Endothelial cell of umbilical vein (primary cell): ENCODE data around the gene RIOK2.

Source experiments
- CTCF ChIP-seq, 2 donors: IDR thresholded peaks; 1 replicate in 1 of 2; 2 replicates in 1 of 2; pipeline ENCODE4 v1.5.1; 2011; ENCODE audit warnings: low read length in 2 of 2, mild to moderate bottlenecking in 2 of 2, moderate library complexity in 2 of 2, control low read depth in 1 of 2, inconsistent platforms in 1 of 2, low read depth in 1 of 2; ENCODE audit not compliant: insufficient read depth in 1 of 2; ENCODE audit errors: extremely low read depth in 1 of 2
- FOS ChIP-seq: IDR thresholded peaks from 2 replicates; pipeline ENCODE4 v1.6.1; 2011; ENCODE audit warnings: mild to moderate bottlenecking, low read length, moderate library complexity, borderline replicate concordance; ENCODE audit not compliant: insufficient read depth
- MYC ChIP-seq: IDR thresholded peaks from one replicate; pipeline ENCODE4 v1.6.1; 2011; ENCODE audit warnings: mild to moderate bottlenecking, low read depth, low read length
- POLR2A ChIP-seq: IDR thresholded peaks from 2 replicates; pipeline ENCODE4 v1.6.1; 2012; ENCODE audit warnings: low read depth, mild to moderate bottlenecking, control low read depth, low read length
- TF ChIP-seq, protein P1 (sequence below): IDR thresholded peaks from 2 replicates; pipeline ENCODE4 v1.6.1; 2011; ENCODE audit not compliant: insufficient read depth, insufficient read length

GRCh38 chr5:97209343-97209742, 26.3 kb upstream of the RIOK2 start:
- TF ChIP-seq CTCF (IDR thresholded peaks at IDR 0.05; ENCODE audit: extremely low read depth in 1 of 2, insufficient read depth in 1 of 2, low read depth in 1 of 2, low read length in 2 of 2) (no peak), POLR2A (no peak), FOS (no peak), MYC (no peak)
- TF ChIP-seq, protein P1, sequence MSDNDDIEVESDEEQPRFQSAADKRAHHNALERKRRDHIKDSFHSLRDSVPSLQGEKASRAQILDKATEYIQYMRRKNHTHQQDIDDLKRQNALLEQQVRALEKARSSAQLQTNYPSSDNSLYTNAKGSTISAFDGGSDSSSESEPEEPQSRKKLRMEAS = no peak
